ENCODE measurements around the gene WDFY1.

DNA sequence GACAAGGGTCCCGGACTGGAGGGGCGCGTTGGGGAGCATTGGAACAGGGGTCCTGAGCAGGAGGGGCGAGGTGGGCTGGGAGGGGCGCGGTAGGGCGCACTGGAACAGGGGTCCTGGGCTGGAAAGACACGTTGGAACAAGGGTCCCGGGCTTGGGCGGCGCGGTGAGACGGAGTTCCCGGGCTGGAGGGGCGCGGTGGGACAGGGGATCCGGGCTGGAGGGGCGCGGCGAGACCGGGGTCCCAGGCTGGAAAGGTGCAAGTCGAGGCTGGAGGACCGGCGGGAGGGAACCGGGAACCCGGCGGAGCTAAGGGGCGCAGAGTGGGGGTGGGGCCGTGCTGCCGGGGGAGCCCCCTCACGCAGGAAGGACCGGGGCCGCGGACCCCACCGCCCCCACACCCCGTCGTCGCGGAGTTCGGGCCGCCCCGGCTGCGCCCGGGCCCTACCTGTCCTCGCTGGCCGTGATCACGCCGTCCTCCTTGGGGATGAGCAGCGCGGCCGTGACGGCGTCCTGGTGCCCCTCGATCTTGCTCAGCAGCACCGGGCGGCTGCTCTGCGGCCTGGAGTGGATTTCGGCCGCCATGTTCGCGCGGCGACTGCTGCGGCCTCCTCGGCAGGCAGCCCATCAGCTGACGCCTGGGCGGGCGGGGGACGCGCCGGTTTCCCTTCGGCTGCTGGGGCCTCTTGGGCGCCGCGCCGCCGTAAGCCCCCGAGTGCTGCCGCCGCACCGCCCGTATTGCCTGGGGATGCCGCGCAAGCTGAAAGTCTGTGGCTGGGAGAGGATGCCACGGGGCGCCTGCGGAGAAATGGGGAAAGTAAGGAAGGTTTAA lies at the start of gene WDFY1:
- TF ChIP-seq, protein P1, sequence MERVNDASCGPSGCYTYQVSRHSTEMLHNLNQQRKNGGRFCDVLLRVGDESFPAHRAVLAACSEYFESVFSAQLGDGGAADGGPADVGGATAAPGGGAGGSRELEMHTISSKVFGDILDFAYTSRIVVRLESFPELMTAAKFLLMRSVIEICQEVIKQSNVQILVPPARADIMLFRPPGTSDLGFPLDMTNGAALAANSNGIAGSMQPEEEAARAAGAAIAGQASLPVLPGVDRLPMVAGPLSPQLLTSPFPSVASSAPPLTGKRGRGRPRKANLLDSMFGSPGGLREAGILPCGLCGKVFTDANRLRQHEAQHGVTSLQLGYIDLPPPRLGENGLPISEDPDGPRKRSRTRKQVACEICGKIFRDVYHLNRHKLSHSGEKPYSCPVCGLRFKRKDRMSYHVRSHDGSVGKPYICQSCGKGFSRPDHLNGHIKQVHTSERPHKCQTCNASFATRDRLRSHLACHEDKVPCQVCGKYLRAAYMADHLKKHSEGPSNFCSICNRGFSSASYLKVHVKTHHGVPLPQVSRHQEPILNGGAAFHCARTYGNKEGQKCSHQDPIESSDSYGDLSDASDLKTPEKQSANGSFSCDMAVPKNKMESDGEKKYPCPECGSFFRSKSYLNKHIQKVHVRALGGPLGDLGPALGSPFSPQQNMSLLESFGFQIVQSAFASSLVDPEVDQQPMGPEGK (CRISPR knock-in tag; IDR thresholded peaks at IDR 0.05; ENCODE audit: borderline replicate concordance) = no peak
- no peak for TF ChIP-seq BACH2 (CRISPR knock-in tag; IDR thresholded peaks at IDR 0.05; ENCODE audit: borderline replicate concordance)
- no peak for TF ChIP-seq ZNF8 (CRISPR knock-in tag; IDR thresholded peaks at IDR 0.05)
- no peak for TF ChIP-seq ESRRG (CRISPR knock-in tag; IDR thresholded peaks at IDR 0.05)

Measured in SK-N-SH treated with all-trans-retinoic acid at 6 μM for 48 hours (cell line).